GM12878 (cell line): Measurements from ENCODE around the gene DOCK7. TPM values are rescaled to one million over a fixed set of nuclear protein-coding genes. Genes with fewer than 3 reads are reported as not detected.
"Not testable (repeated sequence)": the region's sequence is repeated elsewhere in the genome, so short reads cannot be mapped to it uniquely, and the experiment has no call there.

Experiments
- ATAC-seq: fragments of 200-7000 bp; cut with Tn5 transposase; 3 replicates; pipeline ENCODE4 v1.9.1; 2020; ENCODE audit warnings: mild to moderate bottlenecking, moderate library complexity
- BruUV-seq: library from RNA; stranded (reverse); fragments of 400-500 nt; replicated peaks from 2 replicates; lab custom pipeline; 2021; lab: Mats Ljungman, UMichigan
- CTCF ChIA-PET: fragments of 300-600 bp; sonication (Branson Sonifier 250); formaldehyde crosslinking; extraction: SDS; loops from one replicate; lab custom pipeline; 2021; ENCODE audit warnings: inconsistent platforms; lab: Yijun Ruan, JAX
- POLR2A ChIA-PET: fragments of 350-600 bp; formaldehyde crosslinking; extraction: SDS; loops from one replicate; lab custom pipeline; 2021; ENCODE audit warnings: inconsistent platforms; lab: Charles Lee
- RAD21 ChIA-PET: fragments of 300-600 bp; sonication (Branson Sonifier 250); formaldehyde crosslinking; loops from one replicate; lab custom pipeline; 2023; ENCODE audit warnings: antibody characterized with exemption; ENCODE audit not compliant: unreplicated experiment; lab: Charles Lee
- SMC1A ChIA-PET: fragments of 300-600 bp; sonication (Branson Sonifier 250); formaldehyde crosslinking; loops from one replicate; lab custom pipeline; 2023; ENCODE audit not compliant: unreplicated experiment, uncharacterized antibody; lab: Charles Lee
- DNase-seq: peaks from one replicate; pipeline ENCODE4 v3.0.0-alpha.2; 2011; ENCODE audit warnings: low read depth, low spot score
- FAIRE-seq: peaks from 3 replicates; lab custom pipeline; 2011; peaks lifted over from hg19 to GRCh38; lab: Jason Lieb, UNC
- H2AFZ ChIP-seq: 2 replicates; pipeline ENCODE4 v1.6.0; 2011; ENCODE audit warnings: low read depth, low read length, control low read depth; ENCODE audit not compliant: control insufficient read depth
- H3K27ac ChIP-seq: 2 replicates; pipeline ENCODE4 v1.5.1; 2011; ENCODE audit warnings: control low read depth; ENCODE audit not compliant: control insufficient read depth, insufficient read depth
- H3K27me3 ChIP-seq, 2 experiments: replicated peaks in 1 of 2; 2 replicates each; pipeline versions ENCODE4 v1.6.0 to v1.6.1; 2011; ENCODE audit warnings: low read length in 1 of 2; ENCODE audit not compliant: control insufficient read depth in 2 of 2, insufficient read depth in 2 of 2
- H3K36me3 ChIP-seq, 2 experiments: 2 replicates each; pipeline ENCODE4 v1.5.1; 2011; ENCODE audit warnings: low read length in 1 of 2; ENCODE audit not compliant: control insufficient read depth in 2 of 2, insufficient read depth in 2 of 2
- H3K4me1 ChIP-seq: 2 replicates; pipeline ENCODE4 v1.6.1; 2011; ENCODE audit warnings: mild to moderate bottlenecking, low read length, moderate library complexity, mixed read lengths; ENCODE audit not compliant: control insufficient read depth, insufficient read depth
- H3K4me2 ChIP-seq: 2 replicates; pipeline ENCODE4 v1.6.0; 2011; ENCODE audit warnings: control low read depth; ENCODE audit not compliant: control insufficient read depth, insufficient read depth
- H3K4me3 ChIP-seq: fragments of 200-600 bp; sonication (generic); 2 replicates; pipeline ENCODE4 v1.5.1; 2016
- H3K79me2 ChIP-seq: 2 replicates; pipeline ENCODE4 v1.6.0; 2011; ENCODE audit warnings: low read length; ENCODE audit not compliant: control insufficient read depth, insufficient read depth
- H3K9ac ChIP-seq: 2 replicates; pipeline ENCODE4 v1.8.0; 2011; ENCODE audit warnings: low read length, control low read depth, mixed read lengths; ENCODE audit not compliant: control insufficient read depth, insufficient read depth
- H3K9me3 ChIP-seq: replicated peaks from 3 replicates; pipeline ENCODE4 v1.5.1; 2011; ENCODE audit warnings: mild to moderate bottlenecking, low read length; ENCODE audit not compliant: control insufficient read depth, insufficient read depth
- H4K20me1 ChIP-seq: 2 replicates; pipeline ENCODE4 v1.6.0; 2011; ENCODE audit not compliant: control insufficient read depth, insufficient read depth
- WGBS: methylation state at CpG from one replicate; pipeline ENCODE4 v1.1.6; 2016; ENCODE audit warnings: low lambda C conversion rate; ENCODE audit not compliant: insufficient replicate concordance, insufficient coverage; ENCODE audit errors: missing lambda C conversion rate; 5-methylcytosine and 5-hydroxymethylcytosine counted together
- in situ Hi-C: fragments of 300-500 bp; cut with MboI; formaldehyde crosslinking; loops from 9 replicates; pipeline ENCODE4 v1.14.3; 2018; ENCODE audit warnings: mixed read lengths
- intact Hi-C: fragments of 100-400 bp; cut with micrococcal nuclease; formaldehyde crosslinking; loops from one replicate; pipeline ENCODE4 v1.14.2; 2022; ENCODE audit not compliant: unreplicated experiment
- polyA plus RNA-seq, 11 experiments: library from polyadenylated mRNA; depleted of rRNA in 4 of 11; unstranded in 6 of 11; stranded (reverse) in 5 of 11; fragments of >200 nt; fragmentation: Nextera tagmentation in 4 of 11; fragmentation: Illumina TruSeq in 1 of 11; extraction: Ambion mirVana in 4 of 11; extraction: Trizol in 1 of 11; gene quantifications; 1 replicate in 1 of 11; 2 replicates in 10 of 11; pipeline versions ENCODE4 v1.2.1 to v1.2.3, GENCODE V29; 2011 to 2016; ENCODE audit warnings: inconsistent platforms in 2 of 11, missing spikeins in 2 of 11, low read depth in 1 of 11
- total RNA-seq, 4 experiments: library from RNA; depleted of rRNA in 3 of 4; stranded (reverse); fragments of >200 nt in 3 of 4; fragmentation: Illumina TruSeq in 1 of 4; extraction: Trizol in 1 of 4; gene quantifications; 2 replicates each; pipeline versions ENCODE4 v1.2.1 to v1.2.3, GENCODE V29; 2013 to 2021

Gene DOCK7
- total and polyA plus RNA-seq, 10 of the 15 experiments (the other 5 are each of a cell fraction or from before 2014, with no cell fraction given), result 4.8 to 34.6 (median 26.9) TPM

DNA sequence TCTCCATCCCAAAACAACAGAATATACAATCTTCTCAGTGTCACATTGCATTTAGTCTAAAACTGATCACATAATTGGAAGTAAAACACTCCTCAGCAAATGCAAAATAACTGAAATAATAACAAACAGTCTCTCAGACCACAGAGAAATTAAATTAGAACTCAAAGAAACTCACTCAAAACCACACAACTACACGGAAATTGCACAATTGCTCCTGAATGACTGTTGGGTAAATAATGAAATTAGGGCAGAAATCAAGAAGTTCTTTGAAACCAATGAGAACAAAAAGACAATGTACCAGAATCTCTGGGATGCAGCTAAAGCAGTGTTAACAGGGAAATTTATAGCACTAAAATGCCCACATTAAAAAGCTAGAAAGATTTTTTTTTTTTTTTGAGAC lies 120.3 kb downstream of the DOCK7 start:
- FAIRE-seq, H2AFZ ChIP-seq, H3K4me1 ChIP-seq, H3K36me3 ChIP-seq, H3K4me3 ChIP-seq, H3K9me3 ChIP-seq, H4K20me1 ChIP-seq, DNase-seq, H3K27ac ChIP-seq, POLR2A ChIA-PET, ATAC-seq, BruUV-seq, H3K27me3 ChIP-seq, intact Hi-C loops, in situ Hi-C loops, H3K79me2 ChIP-seq, H3K4me2 ChIP-seq, H3K9ac ChIP-seq: not testable (repeated sequence)
- RAD21 ChIA-PET, result interaction anchor here (0.7 kb wide), 1 partner anchor 54 kb away, joined by 3 read pairs; no protein-coding TSS in a partner anchor
- CTCF ChIA-PET, result interaction anchor here (0.6 kb wide), 1 partner anchor 63 kb away, joined by 4 read pairs; no protein-coding TSS in a partner anchor
- WGBS, result 0% methylated on average over 1 of the region's 1 CpG
- SMC1A ChIA-PET, result interaction anchor here (0.9 to 2.9 kb wide), 2 partner anchors 46 to 79 kb away, joined by 3 to 6 read pairs; no protein-coding TSS in a partner anchor

DNA sequence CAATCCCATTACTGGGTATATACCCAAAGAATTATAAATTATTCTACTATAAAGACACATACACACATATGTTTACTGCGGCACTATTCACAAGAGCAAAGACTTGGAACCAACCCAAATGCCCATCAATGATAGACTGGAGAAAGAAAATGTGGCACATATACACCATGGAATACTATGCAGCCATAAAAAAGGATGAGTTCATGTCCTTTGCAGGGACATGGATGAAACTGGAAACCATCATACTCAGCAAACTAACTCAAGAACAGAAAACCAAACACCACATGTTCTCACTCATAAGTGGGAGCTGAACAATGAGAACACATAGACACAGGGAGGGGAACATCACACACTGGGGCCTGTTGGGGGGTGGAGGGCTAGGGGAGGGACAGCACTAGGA lies 121.0 kb downstream of the DOCK7 start:
- H3K79me2 ChIP-seq, H3K4me3 ChIP-seq, ATAC-seq, DNase-seq, H3K36me3 ChIP-seq, in situ Hi-C loops, H4K20me1 ChIP-seq, H3K27me3 ChIP-seq, intact Hi-C loops, BruUV-seq, H3K4me2 ChIP-seq, H3K27ac ChIP-seq, H2AFZ ChIP-seq, FAIRE-seq, H3K9me3 ChIP-seq, H3K4me1 ChIP-seq, RAD21 ChIA-PET, H3K9ac ChIP-seq, CTCF ChIA-PET: not testable (repeated sequence)
- POLR2A ChIA-PET, result interaction anchor here (0.6 kb wide), 1 partner anchor 14 kb away, joined by 3 read pairs; no protein-coding TSS in a partner anchor
- SMC1A ChIA-PET, result interaction anchor here (0.9 to 2.9 kb wide), 2 partner anchors 46 to 78 kb away, joined by 3 to 6 read pairs; no protein-coding TSS in a partner anchor
- 100% methylated on average over 1 of the region's 1 CpG for WGBS
